ENCODE data around the gene NUB1.

The NUB1 gene

DNA sequence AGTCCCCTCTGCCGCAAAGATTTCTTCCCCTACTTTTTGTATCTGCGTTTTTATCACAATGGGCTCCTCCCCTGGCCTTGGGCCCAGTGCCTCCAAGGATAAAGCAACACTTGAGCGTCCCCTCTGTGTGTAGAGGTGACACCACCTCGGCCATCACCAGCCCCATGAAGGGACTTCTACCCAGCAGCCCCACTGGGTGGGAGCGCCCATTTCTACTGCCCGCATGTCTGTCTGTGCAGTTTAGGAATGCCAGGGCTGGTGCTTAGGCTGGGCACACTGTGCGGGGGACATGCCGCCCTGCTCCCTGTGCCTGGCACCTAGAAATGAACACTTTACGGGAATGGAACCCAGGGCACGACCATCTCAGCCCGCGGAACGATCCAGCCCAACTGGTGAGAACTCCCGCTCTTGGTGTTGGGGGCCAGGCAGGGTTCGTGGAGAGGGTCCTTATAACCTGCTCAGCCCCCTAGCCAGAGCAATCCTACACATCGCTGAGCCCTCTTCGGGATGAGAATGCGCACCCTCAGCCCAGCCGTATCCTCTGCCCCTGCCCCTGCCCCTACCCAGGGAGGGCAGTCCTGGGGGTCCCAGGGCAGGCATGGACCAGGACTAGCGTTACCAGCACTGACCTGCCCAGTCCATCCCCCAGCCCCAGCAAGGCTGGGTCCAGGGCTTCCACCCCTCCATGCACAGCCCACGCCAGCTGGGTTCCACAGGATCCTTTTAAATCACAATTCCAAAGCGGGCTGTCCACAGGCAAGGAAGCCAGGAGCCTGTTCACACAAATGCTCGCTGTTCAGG is 85.5 kb downstream of the NUB1 start:
- TF ChIP-seq, protein P1, sequence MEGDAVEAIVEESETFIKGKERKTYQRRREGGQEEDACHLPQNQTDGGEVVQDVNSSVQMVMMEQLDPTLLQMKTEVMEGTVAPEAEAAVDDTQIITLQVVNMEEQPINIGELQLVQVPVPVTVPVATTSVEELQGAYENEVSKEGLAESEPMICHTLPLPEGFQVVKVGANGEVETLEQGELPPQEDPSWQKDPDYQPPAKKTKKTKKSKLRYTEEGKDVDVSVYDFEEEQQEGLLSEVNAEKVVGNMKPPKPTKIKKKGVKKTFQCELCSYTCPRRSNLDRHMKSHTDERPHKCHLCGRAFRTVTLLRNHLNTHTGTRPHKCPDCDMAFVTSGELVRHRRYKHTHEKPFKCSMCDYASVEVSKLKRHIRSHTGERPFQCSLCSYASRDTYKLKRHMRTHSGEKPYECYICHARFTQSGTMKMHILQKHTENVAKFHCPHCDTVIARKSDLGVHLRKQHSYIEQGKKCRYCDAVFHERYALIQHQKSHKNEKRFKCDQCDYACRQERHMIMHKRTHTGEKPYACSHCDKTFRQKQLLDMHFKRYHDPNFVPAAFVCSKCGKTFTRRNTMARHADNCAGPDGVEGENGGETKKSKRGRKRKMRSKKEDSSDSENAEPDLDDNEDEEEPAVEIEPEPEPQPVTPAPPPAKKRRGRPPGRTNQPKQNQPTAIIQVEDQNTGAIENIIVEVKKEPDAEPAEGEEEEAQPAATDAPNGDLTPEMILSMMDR (IDR thresholded peaks at IDR 0.05): no peak

DNA sequence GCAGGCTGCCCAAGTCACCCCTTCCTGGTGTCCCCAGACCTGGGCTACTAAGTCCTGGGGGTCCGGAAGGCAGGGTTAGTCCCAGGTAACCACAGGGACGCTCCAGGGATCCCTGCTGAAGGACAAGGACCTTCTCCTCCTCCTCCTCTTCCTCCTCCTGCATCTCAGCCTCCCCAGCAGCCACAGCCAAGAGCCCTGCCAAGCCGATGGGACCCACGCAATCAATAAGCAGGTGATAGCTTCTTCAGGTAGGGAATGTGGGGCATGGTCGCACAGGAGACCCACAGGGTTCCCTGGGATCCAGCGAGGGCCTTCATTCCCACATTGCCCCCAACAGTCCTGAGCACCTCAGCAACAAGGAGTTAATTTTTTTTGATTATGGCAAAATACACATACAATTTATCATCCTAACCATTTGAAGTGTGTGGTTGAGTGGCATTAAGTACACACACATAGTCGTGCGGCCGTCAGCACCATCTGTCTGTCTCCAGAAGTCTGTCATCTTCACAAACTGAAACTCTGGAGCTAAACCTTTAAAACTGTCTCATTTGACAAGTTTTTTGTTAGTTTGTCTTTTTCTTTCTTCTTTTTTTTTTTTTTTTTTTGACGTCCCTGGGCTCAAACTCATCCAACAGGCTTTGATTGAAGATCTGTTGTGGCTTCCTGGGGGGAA is 86.2 kb downstream of the NUB1 start:
- TF ChIP-seq, protein P1 (IDR thresholded peaks at IDR 0.05): no peak
